ENCODE results near the gene CAD. TPM values are rescaled to one million over a fixed set of nuclear protein-coding genes. Genes with fewer than 3 reads are reported as not detected.

The CAD gene
- total and polyA plus RNA-seq, 2 experiments from 2014 or later, result 17.1 to 23.9 TPM

GRCh38 chr2:27262379-27263286 is 45.5 kb downstream of the CAD start, which contains the start of gene SLC30A3:
SLC30A3 (minus strand) TSS chr2:27263047; CDS start chr2:27262906, 141 bp downstream.
- H3K27ac ChIP-seq, result no peak within 1 kb of the TSS
- WGBS, 2 experiments (ENCODE audit: low coverage in 1 of 2, low lambda C conversion rate in 2 of 2, missing lambda C conversion rate in 2 of 2), result 3 to 4% methylated on average over 41 to 80 of the region's 96 CpGs
- no peaks in the 10 kb centered on the region for H3K79me2 ChIP-seq (ENCODE audit: insufficient read depth)
- H3K9me2 ChIP-seq (ENCODE audit: insufficient read depth), result no peaks in the 10 kb centered on the region
- peaks cover 72% of the 10 kb centered on the region for H3K27me3 ChIP-seq (replicated peaks; ENCODE audit: insufficient read depth)
- H3K4me2 ChIP-seq (ENCODE audit: unreplicated experiment), result peak within 1 kb of the TSS; percentile 39
- H3K9me3 ChIP-seq (ENCODE audit: low read depth), result no peaks in the 10 kb centered on the region
- H3K9ac ChIP-seq, result no peak within 1 kb of the TSS
- H4K20me1 ChIP-seq (ENCODE audit: insufficient read depth), result no peaks in the 10 kb centered on the region
- peak; percentile 69 for DNase-seq
- peak within 1 kb of the TSS; percentile 31 for H3K4me3 ChIP-seq
- no peaks in the 10 kb centered on the region for H3F3A ChIP-seq (ENCODE audit: insufficient read depth)
- in situ Hi-C loops (cut with MboI), result no loop called here
- H2AFZ ChIP-seq, result peak within 1 kb of the TSS; percentile 47
- TF ChIP-seq EZH2 (IDR thresholded peaks at IDR 0.05; ENCODE audit: insufficient read depth, poor library complexity, severe bottlenecking) (peak; percentile 46), EZH2phosphoT487 (IDR thresholded peaks at IDR 0.05; ENCODE audit: insufficient read depth, low read depth) (peak; percentile 84; the same call in 1 of the 2 replicates)
- no peaks in the 10 kb centered on the region for H3K36me3 ChIP-seq (ENCODE audit: low read depth)
- no peaks in the 10 kb centered on the region for H3K4me1 ChIP-seq (ENCODE audit: insufficient read depth)

DNA sequence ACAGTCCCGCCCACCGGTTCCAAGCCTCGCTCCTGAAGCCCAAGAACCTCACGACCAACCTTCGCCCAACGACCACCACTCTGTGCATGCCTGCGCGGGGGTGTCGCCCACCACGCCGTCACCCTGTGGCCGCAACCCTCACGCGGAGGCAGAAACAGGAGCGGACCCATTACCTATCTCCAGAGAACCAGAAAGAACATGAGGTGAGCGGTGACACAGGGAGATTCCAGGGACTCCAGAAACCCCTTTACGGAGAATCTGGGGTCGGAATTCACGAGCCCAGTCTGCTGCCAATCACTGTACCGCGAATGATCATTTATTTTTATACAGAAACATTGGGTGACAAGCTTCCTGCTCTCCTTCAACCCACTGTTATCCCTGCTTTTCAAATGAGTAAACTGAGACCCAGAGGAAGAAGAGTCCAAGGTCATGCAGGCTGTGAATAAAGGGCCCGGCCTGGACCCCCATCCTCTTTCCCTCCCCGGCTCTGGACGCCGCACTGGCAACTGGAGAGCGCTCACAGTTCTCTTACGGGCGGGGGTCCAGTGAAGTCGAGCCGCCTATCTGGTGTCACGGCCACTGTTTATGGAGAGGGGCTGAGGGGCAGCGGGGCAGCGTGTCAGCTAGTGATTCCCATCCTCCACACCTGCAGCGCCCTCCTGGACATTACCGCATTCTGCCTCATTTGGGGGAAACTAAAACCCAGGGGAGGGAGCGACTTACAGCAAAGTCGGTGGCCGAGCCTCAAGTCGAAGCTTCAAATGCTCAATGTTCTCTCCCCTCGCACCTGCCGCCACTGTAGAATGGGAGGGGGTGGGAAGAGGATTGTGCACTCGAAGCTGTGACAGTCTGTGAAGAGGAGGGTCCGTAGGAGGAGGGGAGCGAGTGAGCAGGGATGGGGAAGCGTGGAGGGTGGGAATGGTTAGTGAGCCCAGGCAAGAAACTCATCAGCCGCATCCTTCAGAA is 46.4 kb downstream of the CAD start:
- WGBS, 2 experiments (ENCODE audit: low coverage in 1 of 2, low lambda C conversion rate in 2 of 2, missing lambda C conversion rate in 2 of 2), result 5 to 6% methylated on average over 46 of the region's 46 CpGs
- Histone ChIP-seq H3K9ac (no peak overlapping the region), H2AFZ (peak overlapping the region; percentile 47; the same call in 1 of the 2 replicates), H3K9me3 (ENCODE audit: low read depth) (no peaks in the 10 kb centered on the region), H3K4me3 (peak overlapping the region; percentile 31), H3K36me3 (ENCODE audit: low read depth) (no peaks in the 10 kb centered on the region), H4K20me1 (ENCODE audit: insufficient read depth) (no peaks in the 10 kb centered on the region), H3K79me2 (ENCODE audit: insufficient read depth) (no peaks in the 10 kb centered on the region), H3F3A (ENCODE audit: insufficient read depth) (no peaks in the 10 kb centered on the region), H3K9me2 (ENCODE audit: insufficient read depth) (no peaks in the 10 kb centered on the region), H3K27ac (no peak overlapping the region), H3K4me2 (ENCODE audit: unreplicated experiment) (peak overlapping the region; percentile 39), H3K27me3 (replicated peaks; ENCODE audit: insufficient read depth) (peaks cover 78% of the 10 kb centered on the region), H3K4me1 (ENCODE audit: insufficient read depth) (no peaks in the 10 kb centered on the region)
- no peak for DNase-seq
- in situ Hi-C loops (cut with MboI), result no loop called here
- peak; percentile 30 for TF ChIP-seq EZH2 (IDR thresholded peaks at IDR 0.05; ENCODE audit: insufficient read depth, poor library complexity, severe bottlenecking)
- TF ChIP-seq EZH2phosphoT487 (IDR thresholded peaks at IDR 0.05; ENCODE audit: insufficient read depth, low read depth), result peak; percentile 72; the same call in 1 of the 2 replicates

DNA sequence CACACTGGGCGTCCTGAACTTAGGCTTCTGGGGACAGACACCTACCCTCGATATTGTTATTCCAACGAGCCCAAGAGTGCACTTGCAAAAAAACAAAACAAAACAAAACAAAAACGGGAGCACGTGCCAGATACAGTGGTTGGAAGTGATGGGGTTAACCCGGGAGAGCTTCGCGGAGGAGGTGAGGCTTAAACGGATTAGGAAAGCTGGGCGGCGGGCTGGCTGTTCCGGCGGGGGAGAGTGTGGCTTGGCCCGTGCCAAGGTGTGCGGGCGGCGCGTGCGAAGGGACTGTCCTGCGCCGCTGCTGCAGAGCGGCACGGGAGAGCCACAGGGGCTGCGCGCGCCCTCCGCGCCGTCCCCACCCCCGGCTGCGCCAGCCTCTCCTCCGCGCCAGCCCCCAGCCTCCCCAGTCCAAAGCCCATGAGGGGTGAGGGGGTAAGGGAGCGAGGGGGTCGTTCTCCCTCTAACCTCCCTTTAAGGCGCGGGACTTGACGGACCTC is 47.1 kb downstream of the CAD start:
- no peak overlapping the region for H3K4me2 ChIP-seq (ENCODE audit: unreplicated experiment)
- 2 to 4% methylated on average over 30 to 37 of the region's 38 CpGs for WGBS, 2 experiments (ENCODE audit: low coverage in 1 of 2, low lambda C conversion rate in 2 of 2, missing lambda C conversion rate in 2 of 2)
- H3K79me2 ChIP-seq (ENCODE audit: insufficient read depth), result no peaks in the 10 kb centered on the region
- H3K9me3 ChIP-seq (ENCODE audit: low read depth), result no peaks in the 10 kb centered on the region
- H3K9ac ChIP-seq, result no peak overlapping the region
- no peaks in the 10 kb centered on the region for H3F3A ChIP-seq (ENCODE audit: insufficient read depth)
- no peaks in the 10 kb centered on the region for H3K36me3 ChIP-seq (ENCODE audit: low read depth)
- peaks cover 78% of the 10 kb centered on the region for H3K27me3 ChIP-seq (replicated peaks; ENCODE audit: insufficient read depth)
- H3K9me2 ChIP-seq (ENCODE audit: insufficient read depth), result no peaks in the 10 kb centered on the region
- DNase-seq, result no peak
- no peak for TF ChIP-seq EZH2phosphoT487 (IDR thresholded peaks at IDR 0.05; ENCODE audit: insufficient read depth, low read depth)
- H2AFZ ChIP-seq, result 0 out of 2 replicates have a peak overlapping the region, but pooled peaks have one; percentile 5
- H3K4me1 ChIP-seq (ENCODE audit: insufficient read depth), result no peaks in the 10 kb centered on the region
- H4K20me1 ChIP-seq (ENCODE audit: insufficient read depth), result no peaks in the 10 kb centered on the region
- no peak overlapping the region for H3K4me3 ChIP-seq
- no peak overlapping the region for H3K27ac ChIP-seq
- in situ Hi-C loops (cut with MboI), result no loop called here

All from GM23248 (cell line).